D341Med (cell line): Measurements from ENCODE around the gene RNU5B-1.

Experiments
- DNase-seq: peaks from one replicate; pipeline ENCODE4 v3.0.0; 2012; ENCODE audit warnings: low spot score

RNU5B-1 gene

DNA sequence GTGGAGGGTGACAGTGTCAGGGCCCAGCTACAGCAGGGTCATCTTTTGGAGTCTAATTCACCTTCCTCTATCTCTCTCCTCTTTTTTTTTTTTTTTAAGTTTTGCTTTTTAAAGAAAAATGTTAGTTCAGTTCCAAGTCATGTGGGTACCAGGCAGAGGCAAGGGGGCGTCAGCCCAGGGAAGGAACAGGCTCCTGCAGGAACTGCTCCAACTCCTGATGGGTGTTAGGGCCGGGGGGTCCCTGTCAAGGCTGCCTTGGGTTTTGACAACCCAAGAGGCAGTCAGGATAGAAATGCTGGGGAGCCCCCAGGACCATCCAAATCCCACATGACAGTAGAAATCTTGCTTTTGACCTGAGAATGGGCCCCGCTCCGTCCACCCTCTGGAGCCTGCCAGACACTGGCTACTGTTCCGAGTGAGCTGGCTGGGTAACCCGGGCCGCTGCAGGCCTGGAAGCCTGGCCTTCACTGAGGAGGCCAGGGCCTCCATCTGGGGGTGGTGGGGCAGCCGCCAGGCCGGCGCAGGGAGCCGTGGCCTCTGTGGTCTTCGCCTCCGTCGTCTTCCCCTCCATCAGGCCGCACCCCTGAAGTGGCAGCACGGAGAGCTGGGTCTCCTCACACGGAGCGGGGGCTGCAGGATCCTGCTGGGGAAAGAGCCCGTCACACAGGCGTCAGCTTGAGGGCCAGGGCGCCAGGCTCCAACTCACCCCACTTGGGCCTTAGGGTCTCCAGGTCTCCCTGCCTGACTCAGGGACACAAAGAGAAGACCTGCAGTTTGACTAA is 24.2 kb downstream of the RNU5B-1 start:
- peak; percentile 24 for DNase-seq

GRCh38 chr15:65329288-65329983 is 25.0 kb downstream of the RNU5B-1 start:
- peak; percentile 14 for DNase-seq

DNA sequence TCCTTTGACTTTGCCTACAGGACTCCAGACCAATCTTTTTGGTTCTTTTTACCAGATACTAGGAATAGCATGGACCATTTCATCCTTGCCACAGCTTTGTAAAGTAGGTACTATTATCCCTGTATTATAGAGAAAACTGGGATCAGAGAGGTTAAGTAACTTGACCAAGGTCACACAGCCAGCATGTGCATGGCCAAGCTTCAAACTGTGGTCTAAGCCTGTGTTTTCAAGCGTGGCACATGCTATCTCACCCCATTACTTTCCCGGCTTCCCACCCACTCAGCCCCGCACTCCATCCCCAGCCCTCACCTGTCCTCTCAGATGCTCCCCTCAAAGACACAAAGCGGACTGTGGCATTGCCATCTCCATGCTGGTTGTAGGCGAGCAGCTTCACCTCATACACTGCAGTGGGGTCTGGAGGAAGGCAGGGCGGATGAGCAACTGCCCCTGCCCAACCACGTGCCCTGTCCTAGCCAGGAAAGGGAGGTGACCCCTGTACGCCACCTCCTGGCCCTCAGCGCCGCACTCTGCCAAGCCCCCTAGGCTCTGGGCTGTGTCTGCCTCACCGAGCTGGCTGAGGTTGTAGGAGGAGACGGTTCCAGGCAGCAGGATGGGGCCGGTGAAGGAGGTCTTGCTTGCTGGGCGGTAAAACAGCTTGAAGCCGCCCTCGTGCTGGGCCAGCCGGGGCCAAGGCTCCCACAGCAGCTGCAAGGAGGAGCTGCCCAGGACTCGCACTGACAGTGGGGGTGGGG is 25.7 kb downstream of the RNU5B-1 start:
- DNase-seq: peak; percentile 17

GRCh38 chr15:65330934-65331645 is 26.6 kb downstream of the RNU5B-1 start:
- peak; percentile 13 for DNase-seq

DNA sequence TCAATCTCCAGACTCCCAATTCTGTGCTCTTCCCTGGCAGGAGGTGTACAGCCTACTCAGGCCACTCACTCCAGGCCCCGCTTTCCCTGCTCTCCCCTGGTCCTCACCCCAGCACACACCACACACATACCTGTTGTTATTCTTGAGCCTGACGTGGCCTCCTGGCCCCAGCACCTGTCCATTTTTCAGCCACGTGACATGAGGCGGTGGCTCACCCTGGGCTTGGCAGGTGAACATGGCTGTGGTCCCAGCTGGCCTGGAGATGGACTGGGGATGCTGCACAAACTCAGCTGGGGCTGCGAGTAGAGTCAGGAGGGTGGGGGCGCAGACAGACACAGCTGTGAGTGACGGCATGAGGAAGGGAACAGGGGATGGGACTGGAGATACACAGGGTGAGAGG is 27.3 kb downstream of the RNU5B-1 start:
- no peak for DNase-seq

DNA sequence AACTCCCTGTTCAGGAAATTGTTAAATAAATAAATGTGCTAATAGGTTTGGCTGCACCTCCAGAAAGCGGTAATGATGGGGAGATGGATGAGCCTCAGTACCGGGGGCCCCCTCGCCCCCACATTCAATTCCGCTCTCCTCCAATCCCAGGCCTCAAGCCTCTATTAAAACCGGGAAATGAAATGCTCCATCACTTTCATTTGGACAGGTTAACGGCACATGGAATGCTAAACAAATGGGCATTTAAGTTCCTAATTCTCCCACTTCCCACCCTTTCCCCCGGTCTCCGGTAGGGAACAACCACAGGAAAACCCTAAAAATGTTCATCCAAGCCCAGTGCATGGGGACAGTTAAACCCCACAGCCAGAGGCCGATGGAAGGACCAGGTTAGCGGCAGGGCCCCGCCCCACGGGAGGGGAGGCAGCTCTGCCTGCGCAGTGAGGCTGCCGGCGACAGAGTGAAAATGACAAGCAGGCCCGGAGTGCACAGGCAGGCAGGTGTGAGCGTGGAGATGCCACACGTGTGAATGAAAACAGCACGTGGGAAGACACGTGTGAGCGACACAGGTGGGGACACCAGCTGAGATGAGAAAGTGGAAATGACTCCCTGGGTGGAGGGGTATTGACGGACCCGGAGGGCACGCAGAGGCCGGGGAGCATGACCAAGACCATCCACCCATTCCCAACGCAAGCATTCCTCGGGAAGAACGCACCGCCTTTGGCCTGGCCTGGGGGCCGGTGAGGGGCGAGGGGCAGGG is 28.1 kb downstream of the RNU5B-1 start:
- no peak for DNase-seq

DNA sequence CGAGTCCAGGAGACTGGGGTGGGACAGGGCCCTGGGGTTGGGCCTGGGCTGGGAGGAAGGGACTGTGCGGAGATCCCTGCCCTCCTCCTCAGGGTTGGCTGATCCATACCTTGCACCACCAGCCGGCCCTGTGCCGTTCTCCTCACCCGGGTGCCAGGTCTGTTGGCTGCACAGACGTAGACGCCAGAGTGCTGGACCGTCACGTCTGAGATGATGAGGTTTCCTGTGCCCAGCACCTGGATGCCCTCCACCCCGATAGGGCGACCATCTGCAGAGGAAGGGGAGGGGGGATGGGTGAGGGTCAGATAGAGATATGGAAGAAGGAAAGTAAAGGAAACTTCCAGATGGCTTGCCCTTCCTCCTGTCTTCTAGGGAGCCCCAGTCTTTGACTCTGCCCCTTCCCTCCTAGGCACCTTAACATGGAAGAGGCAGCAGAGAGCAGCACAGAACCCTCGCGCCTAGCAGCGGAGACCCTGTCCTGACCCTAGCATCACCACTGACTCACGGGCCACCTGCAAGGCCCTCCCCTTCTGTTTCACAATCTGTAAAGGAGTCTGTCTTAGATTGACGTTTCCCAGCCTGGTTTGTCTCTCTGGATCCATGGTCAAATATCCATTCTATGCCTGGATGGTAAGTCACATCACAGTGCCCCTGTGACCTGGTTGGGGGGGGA is 28.8 kb downstream of the RNU5B-1 start:
- DNase-seq: no peak

- no peak for DNase-seq
Measured at GRCh38 chr15:65333856-65334255, 29.4 kb downstream of the RNU5B-1 start.

DNA sequence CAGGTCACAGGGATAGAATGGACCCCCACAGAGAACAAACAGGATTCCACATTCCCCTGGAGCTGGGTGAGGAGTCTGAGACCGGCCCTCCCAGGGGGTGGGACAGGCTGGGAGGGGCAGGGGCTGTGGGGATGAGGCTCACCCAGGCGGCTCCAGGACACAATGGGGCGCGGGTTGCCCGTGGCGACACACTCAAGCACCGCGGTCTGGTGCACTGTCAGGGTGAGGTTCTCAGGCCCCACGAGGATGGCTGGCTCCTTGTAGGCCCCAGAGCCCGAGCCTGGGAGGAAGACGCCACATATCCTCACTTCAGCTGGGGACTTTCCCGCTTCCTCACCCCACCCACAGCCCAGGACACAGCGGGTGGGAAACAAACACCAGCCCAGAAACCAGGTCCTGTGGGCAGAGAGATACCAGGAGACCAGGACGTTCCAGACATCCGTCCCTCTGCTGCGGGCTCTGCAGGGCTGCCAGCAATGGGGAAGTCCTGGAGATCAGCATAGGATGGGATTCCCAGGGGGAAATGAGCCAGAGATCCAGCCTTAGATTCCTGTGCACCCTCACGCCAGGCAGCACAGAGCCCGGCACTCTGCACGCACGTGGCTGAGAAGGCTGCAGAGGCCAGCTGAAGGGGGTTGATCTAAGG is 30.2 kb downstream of the RNU5B-1 start:
- DNase-seq: no peak

DNA sequence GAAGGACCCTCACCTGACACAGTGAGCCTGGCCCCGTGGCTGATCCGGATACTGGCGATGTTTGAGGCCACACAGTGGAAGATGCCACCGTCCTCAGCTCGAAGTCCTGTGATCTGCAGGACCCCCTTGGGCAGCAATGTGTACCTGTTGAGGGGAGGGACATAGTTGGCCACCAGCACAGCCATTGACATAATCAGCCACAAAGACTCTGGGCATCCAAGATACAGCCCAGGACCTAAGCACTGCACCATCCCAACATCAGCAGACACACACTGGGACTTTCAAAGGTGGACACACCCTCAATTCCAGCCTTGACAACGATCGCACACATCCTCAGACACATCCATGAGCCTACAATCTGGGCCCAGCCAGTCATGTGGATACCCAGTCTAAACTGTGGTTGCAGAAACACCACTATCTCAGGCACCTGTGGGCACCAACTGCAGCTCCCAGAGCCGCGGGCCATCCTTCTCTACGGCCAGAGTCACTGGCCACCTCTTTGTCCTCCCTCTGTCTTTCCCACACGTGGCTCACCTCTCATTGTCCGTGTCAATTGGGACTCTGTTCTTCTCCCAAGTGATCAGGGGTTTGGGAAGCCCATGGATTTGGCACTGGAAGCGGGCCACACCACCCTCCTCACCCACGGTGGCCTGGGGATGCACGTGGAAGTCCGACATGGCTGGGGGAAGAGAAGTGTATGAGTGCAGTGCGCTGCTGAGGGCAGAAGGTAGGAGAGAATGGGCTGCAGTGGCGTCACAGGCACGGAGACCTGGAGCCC is 31.0 kb downstream of the RNU5B-1 start:
- no peak for DNase-seq

DNA sequence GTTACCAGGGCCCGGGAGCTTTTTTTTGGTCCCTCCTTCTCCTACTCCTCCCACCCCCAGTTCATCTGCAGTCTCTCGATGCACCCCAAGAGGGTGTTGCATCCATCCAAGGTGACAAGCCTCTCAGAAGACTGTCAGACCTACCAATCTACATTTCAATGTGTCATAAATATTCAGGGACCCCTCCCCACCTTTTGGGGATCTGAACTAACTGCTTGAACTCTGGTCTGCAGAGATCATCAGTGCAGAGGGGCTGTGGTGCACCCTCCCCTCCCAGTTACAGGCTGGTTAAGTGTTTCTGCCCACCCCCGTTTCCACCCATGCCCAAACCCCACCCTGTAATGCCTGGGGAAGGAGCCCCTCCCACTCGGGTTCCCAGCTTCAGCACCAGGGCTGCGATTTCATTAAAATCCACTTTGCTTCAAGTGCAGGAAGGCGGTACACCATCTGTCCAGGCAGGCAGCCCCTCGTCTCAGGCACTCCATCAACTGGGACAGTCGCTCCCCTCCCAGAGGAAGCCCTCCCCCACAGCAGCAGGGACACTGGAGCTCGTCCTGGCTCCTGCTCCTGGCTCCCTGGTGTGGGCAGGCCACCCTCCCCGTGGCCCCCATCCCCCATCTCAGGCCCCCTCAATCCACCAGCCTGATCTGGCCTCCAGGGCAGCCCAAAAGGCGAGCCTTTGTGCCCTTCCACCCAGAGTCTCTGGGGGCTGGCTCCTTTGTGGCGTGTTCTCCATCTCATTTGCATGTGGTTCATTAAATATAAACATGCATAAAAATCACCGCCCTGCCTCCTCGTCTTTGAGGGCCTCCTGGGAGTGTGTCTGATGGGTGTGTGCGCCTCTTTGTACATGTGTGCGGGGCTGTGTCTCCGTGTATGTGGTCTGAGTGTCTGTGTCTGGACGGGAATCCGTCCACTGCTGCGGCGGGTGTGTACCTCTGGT is 32.3 kb downstream of the RNU5B-1 start:
- DNase-seq: peak; percentile 72

- peak; percentile 88 for DNase-seq
Measured at GRCh38 chr15:65337436-65338070, 33.1 kb downstream of the RNU5B-1 start.

DNA sequence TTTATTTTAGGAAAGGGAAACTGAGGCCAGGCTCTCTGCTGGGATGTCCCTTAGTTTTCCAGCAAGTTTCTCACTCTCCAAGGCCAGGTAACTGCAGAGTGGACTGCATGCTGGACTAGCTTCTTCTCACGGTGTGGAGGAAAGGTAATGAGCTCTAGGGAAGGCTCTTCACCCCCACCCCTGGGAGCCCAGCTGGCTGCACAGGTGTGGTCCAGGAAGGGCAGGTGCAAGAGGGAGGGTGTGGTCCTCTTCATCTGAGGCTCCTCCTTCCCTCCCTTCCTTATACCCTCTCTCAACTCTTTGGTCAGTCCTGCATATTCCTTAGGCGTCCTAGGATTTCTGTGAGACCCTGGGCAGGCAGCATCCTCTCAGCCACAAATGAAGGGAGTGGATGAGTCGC is 33.9 kb downstream of the RNU5B-1 start:
- no peak for DNase-seq

DNA sequence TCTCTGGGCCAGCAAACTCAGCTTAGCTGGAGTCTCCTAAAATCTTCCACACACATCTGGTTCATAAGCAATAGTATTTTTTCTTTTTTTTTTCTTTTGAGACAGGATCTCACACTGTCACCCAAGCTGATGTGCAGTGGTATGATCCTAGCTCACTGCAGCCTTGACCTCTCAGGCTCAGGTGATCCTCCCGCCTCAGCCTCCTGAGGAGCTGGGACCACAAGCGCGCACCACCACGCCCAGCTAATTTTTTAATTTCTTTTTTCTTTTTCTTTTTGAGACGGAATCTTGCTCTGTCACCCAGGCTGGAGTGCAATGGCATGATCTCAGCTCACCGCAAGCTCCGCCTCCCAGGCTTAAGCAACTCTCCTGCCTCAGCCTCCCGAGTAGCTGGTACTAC is 34.3 kb downstream of the RNU5B-1 start:
- no peak for DNase-seq

DNA sequence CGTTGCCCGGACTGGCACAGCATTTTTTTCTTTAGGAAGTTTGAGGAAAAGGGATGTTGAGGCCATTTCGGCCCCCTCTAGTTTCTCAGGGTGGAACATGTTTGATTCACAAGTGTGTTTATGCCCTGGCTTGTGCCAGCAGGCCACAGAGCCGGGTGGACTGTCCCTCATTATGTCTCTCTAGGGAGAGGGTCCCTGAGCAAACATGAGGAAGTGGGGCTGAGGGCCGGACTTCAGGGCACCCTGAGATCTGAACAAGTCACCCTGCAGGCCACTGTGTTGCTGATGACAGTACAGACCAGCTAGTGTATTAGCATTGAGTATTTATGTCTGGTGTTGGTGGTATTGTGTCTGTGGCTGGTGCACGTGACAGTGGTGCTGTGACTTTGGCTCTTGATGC is 34.9 kb downstream of the RNU5B-1 start:
- DNase-seq: no peak

- no peak for DNase-seq
Measured at GRCh38 chr15:65339920-65340319, 35.4 kb downstream of the RNU5B-1 start.

GRCh38 chr15:65342493-65342892 is 38.0 kb downstream of the RNU5B-1 start:
- DNase-seq: no peak

GRCh38 chr15:65343374-65343981 is 39.0 kb downstream of the RNU5B-1 start:
- no peak for DNase-seq
